Fibroblast of lung (primary cell): Measurements from ENCODE around the gene TPH1. TPM values are rescaled to one million over a fixed set of nuclear protein-coding genes. Genes with fewer than 3 reads are reported as not detected.

ENCODE experiments used
- DNase-seq, 2 donors: peaks; one replicate each; pipeline versions ENCODE4 v3.0.0 to v3.0.0-alpha.2; 2010; ENCODE audit warnings: low read depth in 2 of 2
- H2AFZ ChIP-seq: 2 replicates; pipeline ENCODE4 v1.5.1; 2012; ENCODE audit warnings: low read length, control low read depth, inconsistent platforms
- H3K27ac ChIP-seq: 2 replicates; pipeline ENCODE4 v1.5.1; 2011; ENCODE audit warnings: low read length, control low read depth; ENCODE audit not compliant: insufficient read depth
- H3K27me3 ChIP-seq: 2 replicates; pipeline ENCODE4 v1.5.1; 2011; ENCODE audit warnings: mild to moderate bottlenecking, low read length; ENCODE audit not compliant: control insufficient read depth, insufficient read depth
- H3K36me3 ChIP-seq: 2 replicates; pipeline ENCODE4 v1.5.1; 2011; ENCODE audit warnings: low read length; ENCODE audit not compliant: control insufficient read depth, insufficient read depth
- H3K4me1 ChIP-seq: 2 replicates; pipeline ENCODE4 v1.5.1; 2011; ENCODE audit warnings: low read length; ENCODE audit not compliant: control insufficient read depth, insufficient read depth; ENCODE audit errors: extremely low read depth
- H3K4me2 ChIP-seq: 2 replicates; pipeline ENCODE4 v1.5.1; 2011; ENCODE audit warnings: low read length, control low read depth; ENCODE audit not compliant: insufficient read depth; ENCODE audit errors: extremely low read depth
- H3K4me3 ChIP-seq, 4 experiments: fragments of 200-600 bp in 1 of 4; sonication (generic) in 1 of 4; replicated peaks in 1 of 4; 2 replicates each; pipeline ENCODE4 v1.5.1; 2011 to 2016; ENCODE audit warnings: low read length in 4 of 4, low read depth in 3 of 4, mild to moderate bottlenecking in 3 of 4, control low read depth in 2 of 4, inconsistent platforms in 1 of 4, mixed read lengths in 1 of 4; ENCODE audit not compliant: insufficient read depth in 1 of 4; ENCODE audit errors: control extremely low read depth in 1 of 4
- H3K79me2 ChIP-seq: 2 replicates; pipeline ENCODE4 v1.5.1; 2012; ENCODE audit warnings: mild to moderate bottlenecking, low read length, inconsistent platforms; ENCODE audit not compliant: control insufficient read depth, insufficient read depth
- H3K9ac ChIP-seq: 2 replicates; pipeline ENCODE4 v1.5.1; 2011; ENCODE audit warnings: mild to moderate bottlenecking, low read length, control low read depth; ENCODE audit not compliant: insufficient read depth
- H3K9me3 ChIP-seq: 2 replicates; pipeline ENCODE4 v1.5.1; 2012; ENCODE audit warnings: low read depth, low read length; ENCODE audit not compliant: control insufficient read depth, insufficient read depth
- H4K20me1 ChIP-seq: 2 replicates; pipeline ENCODE4 v1.5.1; 2011; ENCODE audit warnings: low read length; ENCODE audit not compliant: control insufficient read depth, insufficient read depth; ENCODE audit errors: extremely low read depth
- EZH2 ChIP-seq: IDR thresholded peaks from 2 replicates; pipeline ENCODE4 v1.5.1; 2012; ENCODE audit warnings: low read length, control low read depth, mild to moderate bottlenecking; ENCODE audit errors: missing control alignments
- polyA plus RNA-seq, 2 donors: library from polyadenylated mRNA; depleted of rRNA in 1 of 2; stranded (reverse) in 1 of 2; unstranded in 1 of 2; fragments of >200 nt; gene quantifications; 2 replicates each; pipeline ENCODE4 v1.2.1, GENCODE V29; 2011 to 2012; ENCODE audit warnings: missing spikeins in 1 of 2
- total RNA-seq: library from RNA; depleted of rRNA; stranded (reverse); fragments of >200 nt; gene quantifications from 2 replicates; pipeline ENCODE4 v1.2.1, GENCODE V29; 2014
- TF ChIP-seq, protein P1 (sequence below), 2 donors: IDR thresholded peaks in 1 of 2; conservative IDR thresholded peaks in 1 of 2; 1 replicate in 1 of 2; 2 replicates in 1 of 2; pipeline ENCODE4 v1.5.1; 2011 to 2012; ENCODE audit warnings: low read length in 2 of 2, control low read depth in 1 of 2, inconsistent platforms in 1 of 2, low read depth in 1 of 2, mild to moderate bottlenecking in 1 of 2

Gene TPH1
- total and polyA plus RNA-seq, 2 donors (not counting 1 experiment from before 2014, with no cell fraction given): under 0.01 to 0.16 TPM

DNA sequence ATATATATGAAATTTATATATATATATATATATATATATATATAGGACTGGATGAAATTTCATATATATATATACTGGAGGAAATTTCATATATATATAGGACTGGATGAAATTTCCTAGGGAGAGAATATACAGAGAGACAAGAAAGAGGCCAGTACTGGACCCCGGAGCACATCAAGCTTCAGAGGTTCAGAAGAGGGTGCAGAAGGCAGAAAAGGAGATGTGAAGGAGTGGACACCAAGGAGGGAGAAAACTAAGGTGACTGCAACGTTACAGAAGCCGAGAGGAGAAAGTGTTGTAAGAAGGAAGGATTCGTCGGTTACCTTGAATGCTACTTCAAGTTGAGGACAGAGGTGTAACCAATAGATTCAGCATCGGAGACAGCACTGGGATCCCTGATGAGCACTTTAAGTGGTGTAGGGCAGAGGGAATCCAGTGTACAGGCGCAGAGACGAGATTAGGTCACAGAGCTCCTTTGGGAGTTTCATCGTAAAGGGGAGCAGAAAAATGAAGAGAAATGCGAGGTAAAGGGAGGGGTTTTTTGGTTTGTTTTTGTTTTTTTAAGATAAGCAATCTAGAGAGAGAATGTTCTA, 8.5 kb upstream of the TPH1 start:
- Histone ChIP-seq H3K9me3 (no peaks in the 10 kb centered on the region), H3K36me3 (no peaks in the 10 kb centered on the region), H2AFZ (no peak overlapping the region), H4K20me1 (no peaks in the 10 kb centered on the region), H3K4me1 (no peaks in the 10 kb centered on the region), H3K79me2 (no peaks in the 10 kb centered on the region), H3K4me3 (no peak overlapping the region), H3K27me3 (no peaks in the 10 kb centered on the region), H3K4me2 (no peak overlapping the region), H3K27ac (no peak overlapping the region), H3K9ac (no peak overlapping the region)
- DNase-seq: no peak
- TF ChIP-seq, protein P1, sequence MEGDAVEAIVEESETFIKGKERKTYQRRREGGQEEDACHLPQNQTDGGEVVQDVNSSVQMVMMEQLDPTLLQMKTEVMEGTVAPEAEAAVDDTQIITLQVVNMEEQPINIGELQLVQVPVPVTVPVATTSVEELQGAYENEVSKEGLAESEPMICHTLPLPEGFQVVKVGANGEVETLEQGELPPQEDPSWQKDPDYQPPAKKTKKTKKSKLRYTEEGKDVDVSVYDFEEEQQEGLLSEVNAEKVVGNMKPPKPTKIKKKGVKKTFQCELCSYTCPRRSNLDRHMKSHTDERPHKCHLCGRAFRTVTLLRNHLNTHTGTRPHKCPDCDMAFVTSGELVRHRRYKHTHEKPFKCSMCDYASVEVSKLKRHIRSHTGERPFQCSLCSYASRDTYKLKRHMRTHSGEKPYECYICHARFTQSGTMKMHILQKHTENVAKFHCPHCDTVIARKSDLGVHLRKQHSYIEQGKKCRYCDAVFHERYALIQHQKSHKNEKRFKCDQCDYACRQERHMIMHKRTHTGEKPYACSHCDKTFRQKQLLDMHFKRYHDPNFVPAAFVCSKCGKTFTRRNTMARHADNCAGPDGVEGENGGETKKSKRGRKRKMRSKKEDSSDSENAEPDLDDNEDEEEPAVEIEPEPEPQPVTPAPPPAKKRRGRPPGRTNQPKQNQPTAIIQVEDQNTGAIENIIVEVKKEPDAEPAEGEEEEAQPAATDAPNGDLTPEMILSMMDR (conservative IDR thresholded peaks at IDR 0.05 in 1 of 2, IDR thresholded peaks at IDR 0.05 in 1 of 2; ENCODE audit: low read depth in 1 of 2, low read length in 2 of 2): no peak
- TF ChIP-seq EZH2: no peak

DNA sequence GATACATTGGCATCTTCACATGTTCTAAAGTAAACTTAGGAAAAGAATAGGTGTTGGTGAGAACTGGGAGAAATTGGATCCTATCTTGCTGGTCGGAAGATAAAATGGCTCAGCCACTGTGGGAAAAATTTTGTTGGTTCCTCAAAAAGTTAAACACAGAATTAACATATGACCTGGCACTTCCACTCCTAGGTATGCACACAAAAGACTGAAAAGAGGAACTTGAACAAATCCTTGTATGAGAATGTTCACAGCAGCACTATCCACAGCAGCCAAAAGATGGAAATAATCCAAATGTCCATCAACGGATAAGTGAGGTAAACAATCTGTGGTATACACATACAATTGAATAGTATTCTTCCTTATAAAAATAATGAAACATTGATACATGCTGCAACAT, 4.8 kb upstream of the TPH1 start:
- Histone ChIP-seq H3K4me1 (no peaks in the 10 kb centered on the region), H2AFZ (no peak overlapping the region), H3K27ac (no peak overlapping the region), H3K36me3 (no peaks in the 10 kb centered on the region), H3K4me2 (no peak overlapping the region), H3K27me3 (peaks cover 7% of the 10 kb centered on the region), H4K20me1 (no peaks in the 10 kb centered on the region), H3K9ac (no peak overlapping the region), H3K4me3 (no peak overlapping the region), H3K9me3 (no peaks in the 10 kb centered on the region), H3K79me2 (no peaks in the 10 kb centered on the region)
- no peak for DNase-seq
- no peak for TF ChIP-seq EZH2
- TF ChIP-seq, protein P1 (conservative IDR thresholded peaks at IDR 0.05 in 1 of 2, IDR thresholded peaks at IDR 0.05 in 1 of 2; ENCODE audit: low read depth in 1 of 2, low read length in 2 of 2): no peak

DNA sequence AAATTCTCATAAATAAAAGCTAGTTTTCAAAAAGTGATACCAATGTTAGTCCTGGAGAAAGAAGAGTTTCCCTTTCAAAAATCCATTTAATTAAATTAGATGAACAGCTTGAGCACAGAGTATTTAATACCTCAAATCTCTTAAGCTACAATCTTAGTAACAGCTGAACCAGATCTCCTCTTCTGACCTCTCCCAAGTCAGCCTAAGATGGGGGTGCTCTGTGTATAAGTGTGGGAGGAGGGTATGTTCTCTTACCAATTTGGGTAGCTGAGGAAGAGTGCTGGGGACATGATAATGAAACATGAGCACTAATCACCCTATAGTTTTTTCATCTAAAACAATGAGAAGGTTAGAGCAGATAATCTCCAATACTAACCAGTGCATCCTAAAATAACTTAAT, 9.6 kb downstream of the TPH1 start:
- Histone ChIP-seq H2AFZ (no peak overlapping the region), H3K27ac (no peak overlapping the region), H4K20me1 (no peaks in the 10 kb centered on the region), H3K9me3 (no peaks in the 10 kb centered on the region), H3K9ac (no peak overlapping the region), H3K4me2 (no peak overlapping the region), H3K27me3 (no peaks in the 10 kb centered on the region), H3K79me2 (no peaks in the 10 kb centered on the region), H3K36me3 (no peaks in the 10 kb centered on the region), H3K4me3 (no peak overlapping the region), H3K4me1 (no peaks in the 10 kb centered on the region)
- no peak for TF ChIP-seq EZH2
- TF ChIP-seq, protein P1 (conservative IDR thresholded peaks at IDR 0.05 in 1 of 2, IDR thresholded peaks at IDR 0.05 in 1 of 2; ENCODE audit: low read depth in 1 of 2, low read length in 2 of 2): no peak
- DNase-seq: no peak
